ENCODE measurements around the gene RNF186.
"Not testable (repeated sequence)": the region's sequence is repeated elsewhere in the genome, so short reads cannot be mapped to it uniquely, and the experiment has no call there.

RNF186 gene, protein sequence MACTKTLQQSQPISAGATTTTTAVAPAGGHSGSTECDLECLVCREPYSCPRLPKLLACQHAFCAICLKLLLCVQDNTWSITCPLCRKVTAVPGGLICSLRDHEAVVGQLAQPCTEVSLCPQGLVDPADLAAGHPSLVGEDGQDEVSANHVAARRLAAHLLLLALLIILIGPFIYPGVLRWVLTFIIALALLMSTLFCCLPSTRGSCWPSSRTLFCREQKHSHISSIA

GRCh38 chr1:19814681-19815503 lies at the start of gene RNF186:
Gene RNF186, minus strand, starts transcription at chr1:19815283. Its CDS starts 182 bp downstream, at chr1:19815101.
- no peak for DNase-seq (ENCODE audit: low read depth in 3 of 3)

GRCh38 chr1:19864570-19865160 lies 49.6 kb upstream of the RNF186 start:
- no peak for DNase-seq (ENCODE audit: low read depth in 3 of 3)

DNA sequence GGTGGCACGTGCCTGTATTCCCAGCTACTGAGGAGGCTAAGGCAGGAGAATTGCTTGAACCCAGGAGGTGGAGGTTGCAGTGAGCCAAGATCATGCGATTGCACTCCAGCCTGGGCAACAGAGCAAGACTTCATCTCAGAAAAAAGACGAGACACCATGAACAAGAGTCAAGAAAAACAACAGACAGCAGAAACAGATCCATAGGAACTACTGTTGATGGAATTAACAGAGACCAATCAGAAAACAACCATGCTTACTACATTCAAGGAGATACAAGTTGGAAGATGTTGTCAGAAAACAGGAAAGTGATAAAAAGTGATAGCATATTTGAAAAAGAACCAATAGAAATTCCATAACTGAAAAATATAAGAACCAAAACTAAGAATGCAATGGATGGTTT lies 47.9 kb upstream of the RNF186 start:
- no peak for DNase-seq (ENCODE audit: low read depth in 3 of 3)

DNA sequence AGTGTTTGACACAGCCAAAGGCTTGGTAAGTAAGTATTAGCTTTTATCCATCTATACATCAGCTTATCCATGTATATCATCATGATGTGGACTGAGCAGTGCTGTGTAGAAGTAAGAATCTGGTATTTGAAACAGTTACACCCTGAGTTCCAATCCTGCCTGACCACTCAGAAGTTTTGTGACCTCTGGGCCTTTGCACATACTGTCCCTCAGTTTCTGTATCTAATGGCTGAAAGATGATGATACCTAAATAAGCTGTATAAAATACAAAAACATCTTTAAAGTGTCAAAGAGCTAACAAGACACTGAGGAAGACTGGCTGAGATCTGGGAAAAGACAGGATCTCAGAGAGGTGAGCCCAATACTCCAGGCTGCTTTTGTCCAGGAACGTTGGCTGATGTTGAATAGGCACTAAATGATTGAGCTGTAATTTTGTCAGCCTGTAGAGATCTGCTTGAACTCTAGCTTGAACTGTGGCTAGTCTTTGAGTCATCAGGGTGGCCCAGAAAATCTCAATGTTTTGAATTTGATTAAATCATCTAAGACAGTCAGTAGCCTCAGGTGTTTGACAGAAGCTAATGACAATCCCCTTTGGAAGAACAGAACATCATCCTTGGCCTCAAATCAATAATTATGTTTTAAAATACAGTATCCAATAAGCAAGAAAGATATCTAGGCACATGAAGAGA lies 46.9 kb upstream of the RNF186 start:
- no peak for DNase-seq (ENCODE audit: low read depth in 3 of 3)

GRCh38 chr1:19861034-19861433 lies 46.0 kb upstream of the RNF186 start:
- DNase-seq (ENCODE audit: low read depth in 3 of 3), result no peak

DNA sequence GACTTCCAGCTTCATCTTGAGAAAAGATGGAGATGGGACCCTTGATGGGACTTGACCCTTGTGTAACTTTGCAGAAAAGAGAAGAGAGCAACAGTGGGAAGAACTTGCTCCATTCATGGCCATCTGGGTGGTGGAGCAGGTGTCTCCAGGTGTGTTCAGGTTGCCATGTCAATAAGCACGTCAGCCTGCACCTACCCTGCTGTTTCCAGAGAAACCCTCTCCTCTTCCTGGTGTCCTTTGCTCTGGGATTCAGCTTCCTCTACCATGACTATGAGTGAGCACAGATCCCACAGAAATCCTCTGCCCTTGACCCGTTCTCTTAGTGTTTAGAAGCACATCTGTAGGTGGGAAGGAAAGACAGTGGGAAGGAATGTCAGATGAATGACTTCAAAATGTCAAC lies 45.3 kb upstream of the RNF186 start:
- DNase-seq (ENCODE audit: low read depth in 3 of 3), result no peak

DNA sequence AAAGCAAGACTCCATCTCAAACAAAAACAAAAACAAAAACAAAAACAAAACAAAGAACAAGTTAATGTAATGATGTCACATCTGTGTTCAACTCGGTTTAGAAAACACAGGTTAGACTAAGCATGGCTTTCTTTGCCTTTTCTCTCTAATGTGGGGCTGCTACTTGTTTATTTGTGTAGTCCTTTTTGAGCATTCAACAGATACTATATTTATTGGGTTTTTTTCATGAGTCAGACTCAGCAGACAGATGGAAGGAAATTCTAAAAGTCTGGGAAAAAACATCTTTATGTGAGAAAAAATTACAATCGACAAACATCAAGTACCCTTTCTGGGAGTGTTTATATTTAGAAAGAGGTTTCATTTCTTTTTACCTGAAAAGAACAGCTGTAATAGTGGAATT lies 44.8 kb upstream of the RNF186 start:
- no peak for DNase-seq (ENCODE audit: low read depth in 3 of 3)

DNA sequence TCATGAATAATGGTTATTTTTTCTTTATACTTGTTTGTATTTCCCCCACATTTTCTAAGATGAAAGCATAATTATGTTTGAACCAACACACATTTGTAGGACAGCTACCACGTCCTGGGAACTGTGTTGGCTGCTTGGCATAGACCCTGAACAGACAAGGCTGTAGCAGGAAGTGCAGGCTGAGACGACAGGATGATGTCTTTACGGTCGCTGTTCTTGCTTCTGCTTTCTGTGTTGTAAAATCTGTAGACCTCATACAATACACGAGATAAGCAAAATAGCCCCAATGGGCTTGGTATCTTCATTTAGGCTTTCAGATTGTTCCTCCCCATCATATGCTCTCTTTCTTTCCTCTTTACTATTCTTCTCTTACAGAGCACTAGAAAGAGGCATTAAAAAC lies 43.8 kb upstream of the RNF186 start:
- DNase-seq (ENCODE audit: low read depth in 3 of 3), result no peak

DNA sequence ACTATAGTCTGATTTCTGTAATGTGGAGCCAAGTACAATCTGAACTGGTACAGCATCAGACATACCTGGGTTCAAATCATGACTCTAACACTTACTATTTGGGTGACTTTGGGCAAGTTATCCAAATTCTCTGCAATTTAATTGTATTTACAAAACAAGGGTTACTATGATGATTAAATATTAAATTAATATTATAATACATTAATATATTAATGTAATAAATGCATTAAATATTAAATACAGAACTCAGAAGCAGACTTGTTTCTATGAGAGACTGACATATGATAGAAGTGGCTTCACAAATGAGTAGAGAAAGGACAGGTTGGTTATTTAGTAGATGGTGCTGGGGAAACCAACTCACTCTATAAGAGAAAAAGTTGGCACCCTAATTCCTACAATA lies 39.8 kb upstream of the RNF186 start:
- no peak for DNase-seq (ENCODE audit: low read depth in 3 of 3)

GRCh38 chr1:19852036-19852435 lies 37.0 kb upstream of the RNF186 start:
- no peak for DNase-seq (ENCODE audit: low read depth in 3 of 3)

GRCh38 chr1:19850214-19850613 lies 35.1 kb upstream of the RNF186 start:
- DNase-seq (ENCODE audit: low read depth in 3 of 3), result no peak

DNA sequence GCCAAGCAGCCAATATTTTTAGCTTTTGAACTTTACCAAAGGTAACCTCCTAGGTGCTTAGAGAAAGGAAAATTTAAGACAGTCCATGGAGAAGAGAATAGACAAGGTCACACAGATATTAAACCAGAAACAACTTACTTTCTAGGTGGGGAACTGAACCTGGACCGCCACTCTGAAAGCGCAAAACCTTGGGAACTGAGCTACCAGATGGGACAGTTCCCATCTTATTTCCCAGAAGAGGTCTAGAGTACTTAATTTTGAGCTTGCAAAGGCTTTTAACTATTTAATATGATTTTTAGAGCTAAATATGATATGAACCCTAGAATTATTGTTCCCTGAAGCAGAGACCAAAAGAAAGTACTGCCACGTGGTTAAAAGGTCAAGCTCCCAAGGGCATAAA lies 34.2 kb upstream of the RNF186 start:
- DNase-seq (ENCODE audit: low read depth in 3 of 3), result not testable (repeated sequence)

DNA sequence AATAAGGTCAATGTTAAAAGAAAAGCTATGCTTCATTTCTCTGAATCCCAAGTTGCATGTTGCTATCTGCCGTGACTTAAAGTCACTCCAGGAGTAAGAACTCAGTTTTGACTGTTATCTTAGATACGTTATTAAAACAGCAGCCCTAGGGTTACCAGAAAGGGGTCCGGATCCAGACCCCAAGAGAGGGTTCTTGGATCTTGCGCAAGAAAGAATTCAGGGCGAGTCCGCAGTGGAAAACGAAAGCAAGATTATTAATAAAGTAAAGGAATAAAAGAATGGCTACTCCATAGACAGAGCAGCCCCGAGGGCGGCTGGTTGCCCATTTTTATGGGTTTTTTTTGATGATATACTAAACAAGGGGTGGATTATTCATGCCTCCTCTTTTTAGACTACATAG lies 32.3 kb upstream of the RNF186 start:
- not testable (repeated sequence) for DNase-seq (ENCODE audit: low read depth in 3 of 3)

DNA sequence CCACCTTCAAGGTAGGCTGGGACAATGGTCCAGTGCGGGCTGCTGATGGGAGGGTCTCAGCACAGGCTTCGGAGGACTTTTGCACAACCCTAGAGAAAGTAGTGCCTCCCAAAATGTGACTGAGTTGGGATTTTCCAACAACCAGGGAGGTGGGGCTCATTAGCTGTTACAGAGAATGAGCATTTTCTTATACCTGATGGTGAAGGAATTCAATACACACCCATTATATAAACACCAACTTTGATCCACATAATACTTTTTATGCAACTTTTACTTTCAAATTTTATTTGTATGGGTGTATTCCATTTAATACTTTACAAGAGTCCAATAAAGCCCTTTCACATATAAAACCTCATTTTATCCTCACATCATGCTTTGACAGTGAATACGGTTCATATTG lies 31.3 kb upstream of the RNF186 start:
- no peak for DNase-seq (ENCODE audit: low read depth in 3 of 3)

- no peak for DNase-seq (ENCODE audit: low read depth in 3 of 3)
These were observed 30.5 kb upstream of the RNF186 start for GRCh38 chr1:19845555-19845954.

DNA sequence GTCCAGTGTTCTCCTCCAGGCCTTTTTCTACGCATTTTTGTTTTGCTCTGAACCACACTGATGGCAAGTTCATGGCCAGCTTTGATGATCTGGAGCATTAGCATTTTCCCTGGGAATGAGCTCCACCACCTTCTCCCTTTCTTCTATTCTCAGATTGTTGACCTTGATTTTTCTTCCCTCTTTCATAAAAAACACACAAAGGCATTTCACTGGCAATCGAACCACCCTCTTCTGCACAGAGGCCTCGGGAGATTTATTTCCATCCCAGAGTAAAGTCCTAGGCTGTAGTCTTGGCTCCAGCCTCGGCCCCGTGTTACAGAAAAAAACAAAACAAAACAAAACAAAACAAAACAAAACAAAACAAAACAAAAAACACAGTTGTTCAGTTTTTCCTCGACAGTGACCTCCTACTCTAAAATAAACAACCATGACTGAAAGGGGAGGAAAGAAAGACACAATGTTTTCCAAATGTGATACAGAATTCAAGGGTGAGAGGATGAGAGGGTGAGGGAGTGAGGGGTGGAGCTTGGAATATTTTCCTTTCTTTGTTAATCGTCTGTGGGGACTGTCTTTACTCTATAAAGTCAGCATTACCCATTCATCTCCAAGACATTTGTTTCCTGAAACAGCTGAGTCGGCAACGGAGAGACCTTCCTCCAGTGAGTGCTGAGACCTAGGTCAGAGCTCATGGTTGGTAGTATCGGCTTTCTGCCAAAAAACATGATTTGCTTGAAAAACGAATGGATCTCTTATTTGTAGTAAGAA lies 29.8 kb upstream of the RNF186 start:
- DNase-seq (ENCODE audit: low read depth in 3 of 3), result no peak

DNA sequence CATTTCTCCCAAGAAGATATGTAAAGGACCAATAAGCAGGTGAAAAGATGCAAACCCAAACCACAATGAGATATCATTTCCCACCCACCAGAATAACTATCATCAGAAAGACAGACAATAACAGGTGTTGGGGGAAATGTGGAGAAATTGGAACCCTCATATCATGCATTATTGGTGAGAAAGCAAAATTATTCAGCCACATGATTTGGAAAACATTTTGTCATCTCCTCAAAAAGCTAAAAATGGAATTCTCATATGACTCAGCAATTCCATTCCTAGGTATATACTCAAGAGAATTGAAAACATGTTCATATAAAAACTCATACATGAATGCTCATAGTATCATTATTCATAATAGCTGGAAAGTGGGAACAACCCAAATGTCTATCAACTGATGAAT lies 25.1 kb upstream of the RNF186 start:
- DNase-seq (ENCODE audit: low read depth in 3 of 3), result no peak

- DNase-seq (ENCODE audit: low read depth in 3 of 3), result no peak
These were observed 22.8 kb upstream of the RNF186 start for GRCh38 chr1:19837866-19838265.

DNA sequence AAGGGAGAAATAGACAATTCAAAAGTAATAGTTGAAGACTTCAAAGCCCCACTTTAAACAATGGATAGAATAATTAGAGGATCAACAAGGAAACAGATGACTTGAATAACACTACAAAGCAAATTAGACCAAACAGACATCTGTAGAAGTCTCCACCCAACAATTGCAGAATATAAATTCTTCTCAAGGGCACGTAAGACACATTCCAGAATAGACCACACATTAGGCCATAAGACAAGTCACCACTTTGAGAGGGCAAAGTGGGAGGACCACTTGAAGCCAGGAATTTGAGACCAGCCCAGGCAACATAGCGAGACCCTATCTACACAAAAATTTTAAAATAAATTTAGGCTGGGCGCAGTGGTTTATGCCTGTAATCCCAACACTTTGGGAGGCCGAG lies 20.5 kb upstream of the RNF186 start:
- no peak for DNase-seq (ENCODE audit: low read depth in 3 of 3)

DNA sequence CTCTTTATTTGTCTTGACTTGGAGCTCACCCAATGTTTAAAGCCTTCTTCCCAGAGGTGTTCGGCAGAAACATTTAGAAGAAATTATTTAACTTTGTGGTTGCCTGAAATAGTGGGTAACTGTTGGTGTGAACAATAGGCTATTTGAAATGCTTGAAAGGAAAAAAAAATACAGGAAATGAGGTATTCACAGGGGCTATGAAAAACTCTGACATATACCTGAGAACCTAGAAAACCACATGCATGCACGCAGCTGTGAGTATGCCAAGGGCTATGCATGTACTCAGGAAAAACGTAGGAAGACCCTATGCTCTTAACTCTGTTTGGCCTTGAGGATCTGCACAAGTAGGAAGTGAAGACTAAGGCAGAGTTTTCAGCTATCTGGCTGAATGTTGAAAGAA lies 16.4 kb upstream of the RNF186 start:
- no peak for DNase-seq (ENCODE audit: low read depth in 3 of 3)

GRCh38 chr1:19828546-19828945 lies 13.5 kb upstream of the RNF186 start:
- no peak for DNase-seq (ENCODE audit: low read depth in 3 of 3)

DNA sequence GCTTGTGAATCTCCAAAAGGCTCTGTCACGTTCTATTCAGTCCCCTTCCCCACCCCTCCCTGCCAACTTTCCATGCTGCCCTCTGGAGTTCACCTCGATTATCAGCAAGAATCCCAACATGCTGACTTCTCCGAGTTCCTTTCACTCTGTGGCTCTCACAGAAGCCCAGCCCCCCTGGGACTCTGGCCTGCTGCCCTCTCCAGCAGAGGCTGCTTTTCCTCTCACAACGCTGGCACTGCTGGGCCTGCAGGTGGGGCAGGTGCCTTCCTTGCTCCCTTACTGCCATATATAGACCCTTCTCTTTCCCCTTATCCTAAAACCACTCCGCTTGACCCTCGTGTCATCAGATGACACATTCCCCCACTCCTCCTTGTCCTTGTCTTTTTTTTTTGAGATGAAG lies 10.2 kb upstream of the RNF186 start:
- DNase-seq (ENCODE audit: low read depth in 3 of 3), result no peak
